GM18507 (cell line): Measurements from ENCODE around the gene PAK1IP1.
"Not testable (repeated sequence)": the region's sequence is repeated elsewhere in the genome, so short reads cannot be mapped to it uniquely, and the experiment has no call there.

ENCODE experiments used
- DNase-seq: peaks from one replicate; pipeline ENCODE4 v3.0.0; 2011; ENCODE audit warnings: low read depth; ENCODE audit not compliant: insufficient read length; ENCODE audit errors: extremely low spot score
- FAIRE-seq: peaks from 2 replicates; lab custom pipeline; 2011; peaks lifted over from hg19 to GRCh38; lab: Jason Lieb, UNC

PAK1IP1 gene

GRCh38 chr6:10687582-10687981 lies 7.2 kb upstream of the PAK1IP1 start:
- DNase-seq (no peak), FAIRE-seq (no peak)

DNA sequence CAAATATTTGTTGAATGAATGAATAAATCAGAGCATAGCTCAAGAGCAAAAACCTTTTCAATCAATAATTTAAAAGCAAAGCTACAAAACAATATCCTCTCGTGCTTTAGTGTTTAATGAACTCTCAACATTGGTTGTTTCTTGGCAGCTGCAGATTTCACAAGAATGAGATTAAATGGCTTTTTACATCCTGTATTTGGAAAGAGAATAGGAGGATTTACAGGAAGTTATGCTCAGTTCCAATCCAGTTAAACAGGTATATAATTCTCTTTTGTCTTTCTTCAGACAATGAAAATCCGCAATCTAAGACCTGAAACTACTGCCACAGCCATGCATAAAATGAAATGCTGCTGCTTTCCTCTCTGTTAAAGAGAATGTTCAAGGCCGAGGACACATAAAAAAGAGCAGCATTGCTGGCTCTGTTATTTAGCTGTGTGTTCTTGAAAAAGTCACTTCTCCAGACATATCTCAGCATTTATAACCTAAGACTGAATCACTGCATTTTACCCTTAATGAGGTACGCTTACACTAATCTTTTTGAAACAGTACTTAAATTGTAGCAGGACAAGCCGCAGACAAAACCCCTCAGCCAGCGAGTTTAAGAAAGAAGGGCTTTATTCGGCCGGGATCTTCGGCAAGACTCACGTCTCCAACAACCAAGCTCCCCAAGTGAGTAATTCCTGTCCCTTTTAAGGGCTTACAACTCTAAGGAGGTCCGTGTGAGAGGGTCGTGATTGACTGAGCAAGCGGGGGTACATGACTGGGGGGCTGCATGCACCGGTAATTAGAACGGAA lies 3.9 kb upstream of the PAK1IP1 start:
- FAIRE-seq = no peak
- no peak for DNase-seq

GRCh38 chr6:10692965-10693538 lies 1.7 kb upstream of the PAK1IP1 start:
- DNase-seq = no peak
- FAIRE-seq = no peak

DNA sequence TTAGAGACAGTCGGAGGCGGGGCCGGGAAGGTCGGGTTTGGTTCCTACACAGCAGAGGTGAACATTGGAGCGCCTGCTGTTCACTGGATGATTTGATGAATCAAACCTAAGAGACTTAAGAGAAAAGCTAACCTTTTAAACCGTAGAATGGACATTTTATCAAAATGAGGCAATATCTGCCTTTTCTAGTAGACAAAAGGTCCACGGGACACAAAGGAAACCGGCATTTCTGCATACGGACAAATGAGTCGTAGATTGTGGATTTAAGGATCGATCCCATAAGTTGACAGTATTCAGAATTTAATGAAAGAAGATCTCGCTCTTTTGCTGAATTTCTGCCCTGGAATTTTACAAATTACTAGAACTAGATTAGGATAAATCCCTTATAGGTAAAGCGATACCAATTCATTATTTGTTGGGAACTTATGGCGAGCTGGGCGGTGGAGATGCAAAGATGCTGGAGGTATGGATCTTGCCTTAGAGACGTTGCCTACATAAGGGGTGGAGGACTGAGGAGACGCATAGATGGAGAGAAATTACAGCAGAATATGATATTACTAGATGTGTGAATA lies 400 bp downstream of the PAK1IP1 start:
- no peak for DNase-seq

GRCh38 chr6:10696655-10697054 lies 1.9 kb downstream of the PAK1IP1 start:
- no peak for FAIRE-seq
- no peak for DNase-seq

More for the DNA sequence above, 400 bp downstream of the PAK1IP1 start:
- no peak for FAIRE-seq

GRCh38 chr6:10713962-10714361 lies 19.2 kb downstream of the PAK1IP1 start:
- FAIRE-seq = no peak
- no peak for DNase-seq

DNA sequence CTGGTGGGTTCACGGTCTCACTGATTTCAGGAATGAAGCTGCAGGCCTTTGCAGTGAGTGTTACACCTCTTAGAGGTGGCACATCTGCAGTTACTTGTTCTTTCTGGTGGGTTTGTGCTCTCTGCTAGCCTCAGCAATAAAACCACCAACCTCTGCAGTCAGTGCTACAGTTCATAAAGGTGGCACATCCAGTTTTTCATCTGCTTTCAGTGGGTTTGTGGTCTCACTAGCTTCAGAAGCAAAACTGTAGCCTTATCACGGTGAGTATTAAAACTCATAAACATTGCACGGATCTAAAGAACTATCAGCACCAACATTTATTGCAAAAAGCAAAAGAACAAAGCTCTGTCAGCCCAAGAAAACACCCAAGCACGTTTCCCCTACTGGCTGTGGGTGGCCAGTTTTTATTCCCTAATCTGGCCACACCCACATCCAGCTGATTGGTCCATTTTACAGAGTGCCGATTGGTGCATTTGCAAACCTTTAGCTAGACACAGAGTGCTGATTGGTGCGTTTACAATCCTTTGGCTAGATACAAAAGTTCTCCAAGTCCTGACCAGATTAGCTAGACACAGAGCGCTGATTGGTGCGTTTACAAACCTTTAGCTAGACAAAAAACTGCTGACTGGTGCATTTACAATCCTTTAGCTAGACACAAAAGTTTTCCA lies 24.7 kb downstream of the PAK1IP1 start:
- DNase-seq (no peak), FAIRE-seq (no peak)

- no peak for DNase-seq
- FAIRE-seq = no peak
These were observed 25.1 kb downstream of the PAK1IP1 start for GRCh38 chr6:10719964-10720264.

DNA sequence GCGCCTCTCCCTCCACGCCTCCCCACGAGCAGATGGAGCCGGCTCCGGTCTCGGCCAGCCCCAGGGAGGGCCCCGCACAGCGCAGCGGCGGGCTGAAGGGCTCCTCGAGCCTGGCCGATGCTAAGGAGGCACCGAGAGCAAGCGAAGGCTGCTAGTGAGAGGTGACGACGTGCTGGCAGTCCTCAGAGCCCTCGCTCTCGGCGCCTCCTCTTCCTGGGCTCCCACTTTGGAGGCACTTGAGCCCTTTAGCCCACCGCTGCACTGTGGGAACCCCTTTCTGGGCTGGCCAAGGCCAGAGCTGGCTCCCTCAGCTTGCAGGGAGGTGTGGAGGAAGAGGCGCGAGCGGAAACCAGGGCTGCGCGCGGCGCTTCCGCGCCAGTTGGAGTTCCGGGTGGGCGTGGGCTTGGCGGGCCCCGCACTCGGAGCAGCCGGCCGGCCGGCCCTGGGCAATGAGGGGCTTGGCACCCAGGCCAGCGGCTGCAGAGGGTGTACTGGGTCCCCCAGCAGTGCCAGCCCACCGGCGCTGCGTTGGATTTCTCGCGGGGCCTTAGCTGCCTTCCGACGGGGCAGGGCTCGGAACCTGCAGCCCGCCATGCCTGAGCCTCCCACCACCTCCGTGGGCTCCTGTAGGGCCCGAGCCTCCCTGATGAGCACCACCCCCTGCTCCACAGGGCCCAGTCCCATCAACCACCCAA lies 25.6 kb downstream of the PAK1IP1 start:
- FAIRE-seq (no peak), DNase-seq (no peak)

DNA sequence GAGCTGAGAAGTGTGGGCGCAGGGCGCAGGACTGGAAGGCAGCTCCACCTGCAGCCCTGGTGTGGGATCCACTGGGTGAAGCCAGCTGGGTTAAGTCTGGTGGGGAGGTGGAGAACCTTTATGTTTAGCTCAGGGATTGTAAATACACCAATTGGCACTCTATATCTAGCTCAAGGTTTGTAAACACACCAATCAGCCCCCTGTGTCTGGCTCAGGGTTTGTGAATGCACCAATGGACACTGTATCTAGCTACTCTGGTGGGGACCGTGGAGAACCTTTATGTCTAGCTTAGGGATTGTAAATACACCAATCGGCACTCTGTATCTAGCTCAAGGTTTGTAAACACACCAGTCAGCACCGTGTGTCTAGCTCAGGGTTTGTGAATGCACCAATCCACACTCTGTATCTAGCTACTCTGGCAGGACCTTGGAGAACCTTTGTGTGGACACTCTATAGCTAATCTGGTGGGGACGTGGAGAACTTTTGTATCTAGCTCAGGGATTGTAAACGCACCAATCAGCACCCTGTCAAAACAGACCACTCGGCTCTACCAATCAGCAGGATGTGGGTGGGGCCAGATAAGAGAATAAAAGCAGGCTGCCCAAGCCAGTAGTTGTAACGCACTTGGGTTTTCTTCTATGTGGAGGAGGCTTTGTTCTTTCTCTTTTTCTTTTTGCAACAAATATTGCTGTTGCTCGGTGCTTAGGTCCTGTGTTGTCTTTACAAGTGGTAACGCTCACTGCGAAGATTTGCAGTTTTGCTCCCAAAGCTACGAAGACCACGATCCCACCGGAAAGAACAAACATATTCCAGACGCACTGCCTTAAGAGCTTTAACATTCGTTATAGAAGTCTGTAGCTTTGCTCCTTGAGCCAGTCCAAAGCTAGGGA lies 26.4 kb downstream of the PAK1IP1 start:
- not testable (repeated sequence) for FAIRE-seq, DNase-seq

DNA sequence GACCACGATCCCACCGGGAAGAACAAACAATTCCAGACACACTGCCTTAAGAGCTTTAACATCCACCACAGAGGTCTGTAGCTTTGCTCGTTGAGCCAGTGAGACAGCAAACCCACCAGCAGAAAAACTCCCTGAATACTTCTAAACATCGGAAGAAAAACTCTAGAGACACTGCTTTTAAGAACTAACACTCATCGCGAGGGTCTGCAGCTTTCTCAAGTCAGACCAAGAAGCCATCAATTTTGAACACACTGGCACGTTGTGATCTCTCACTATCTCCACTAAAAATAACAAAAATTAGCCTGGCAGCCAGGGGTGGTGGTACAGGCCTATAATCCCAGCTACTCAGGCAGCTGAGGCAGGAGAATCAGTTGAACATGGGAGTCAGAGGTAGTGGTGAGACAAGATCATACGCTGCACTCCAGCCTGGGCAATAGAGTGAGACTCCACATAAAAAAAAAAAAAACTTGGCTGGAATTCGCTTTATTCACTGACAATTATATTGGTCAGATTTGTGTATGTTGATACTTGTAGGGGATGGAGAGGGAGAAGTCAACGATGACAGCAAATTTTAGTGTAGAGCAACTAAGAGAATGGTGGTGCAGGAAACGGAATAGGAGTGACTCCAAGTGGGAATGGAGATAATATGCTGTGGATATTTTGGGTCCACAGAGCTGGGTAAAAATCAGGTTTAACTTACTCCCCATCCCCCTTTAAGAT lies 27.2 kb downstream of the PAK1IP1 start:
- no peak for FAIRE-seq
- no peak for DNase-seq

DNA sequence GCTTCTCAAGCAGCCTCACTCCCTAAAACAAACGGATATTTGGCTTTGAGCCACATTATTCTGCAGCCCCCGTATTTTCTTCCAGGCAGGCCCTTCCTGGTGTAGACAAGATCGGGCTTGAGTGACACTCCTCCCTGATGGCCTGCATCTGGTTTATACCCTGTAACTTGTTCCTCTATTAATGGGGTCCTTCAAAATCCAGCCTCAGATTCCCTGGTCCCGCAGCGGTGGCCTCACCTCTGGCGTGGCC lies 27.7 kb downstream of the PAK1IP1 start:
- FAIRE-seq = no peak
- DNase-seq = no peak

DNA sequence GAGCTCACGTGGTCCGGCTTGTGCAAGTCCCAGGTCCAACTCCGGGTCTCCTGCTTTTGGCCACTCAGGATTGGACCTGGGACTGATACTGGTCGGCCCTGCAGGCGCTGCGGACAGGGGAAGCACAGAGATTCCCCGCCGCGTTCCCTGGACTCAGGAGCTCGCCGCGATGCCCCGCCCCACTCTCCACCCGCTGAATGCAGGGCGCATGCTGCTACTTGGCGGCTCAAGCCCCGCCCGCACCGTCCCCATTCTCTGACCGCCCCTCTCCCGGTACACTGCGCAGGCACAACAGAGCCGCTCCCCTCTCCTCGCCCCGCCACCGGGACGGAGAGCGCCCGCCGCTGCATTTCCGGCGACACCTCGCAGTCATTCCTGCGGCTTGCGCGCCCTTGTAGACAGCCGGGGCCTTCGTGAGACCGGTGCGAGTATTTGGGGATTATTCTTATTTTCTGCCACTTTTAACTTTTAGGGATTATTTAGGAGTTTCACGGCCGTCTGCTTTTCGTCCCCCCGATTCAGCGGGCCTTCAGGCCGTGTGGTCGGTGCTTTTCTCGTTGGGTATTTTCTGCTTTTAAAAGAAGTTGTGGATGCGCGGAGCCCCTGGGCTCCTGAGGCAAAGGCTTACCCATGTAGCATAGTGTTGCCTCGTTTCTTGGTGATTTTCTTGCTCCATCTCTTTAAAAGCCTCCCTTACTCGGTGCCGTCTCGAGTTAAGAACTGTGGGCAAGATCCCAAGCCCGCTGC lies 28.2 kb downstream of the PAK1IP1 start, which contains the start of gene TMEM14C:
Gene TMEM14C, plus strand, starts transcription at position 251 of the 747 bp plus-strand sequence. CDS start 1,544 bp downstream, outside the sequence.
- DNase-seq = peak; percentile 89
- FAIRE-seq = peak; percentile 88

DNA sequence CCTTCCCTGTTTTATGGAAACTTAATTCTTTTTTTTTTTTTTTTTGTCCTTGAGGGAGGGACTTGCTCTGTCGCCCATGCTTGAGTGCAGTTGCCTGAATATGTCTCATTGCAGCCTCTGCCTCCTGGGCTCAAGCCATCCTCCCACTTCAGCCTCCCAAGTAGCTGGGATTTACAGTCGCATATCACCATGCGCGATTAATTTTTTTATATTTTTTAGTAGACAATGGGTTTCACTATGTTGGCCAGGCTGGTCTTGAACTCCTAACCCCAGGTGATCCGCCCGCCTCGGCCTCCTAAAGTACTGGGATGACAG lies 28.8 kb downstream of the PAK1IP1 start:
- FAIRE-seq = no peak
- no peak for DNase-seq

DNA sequence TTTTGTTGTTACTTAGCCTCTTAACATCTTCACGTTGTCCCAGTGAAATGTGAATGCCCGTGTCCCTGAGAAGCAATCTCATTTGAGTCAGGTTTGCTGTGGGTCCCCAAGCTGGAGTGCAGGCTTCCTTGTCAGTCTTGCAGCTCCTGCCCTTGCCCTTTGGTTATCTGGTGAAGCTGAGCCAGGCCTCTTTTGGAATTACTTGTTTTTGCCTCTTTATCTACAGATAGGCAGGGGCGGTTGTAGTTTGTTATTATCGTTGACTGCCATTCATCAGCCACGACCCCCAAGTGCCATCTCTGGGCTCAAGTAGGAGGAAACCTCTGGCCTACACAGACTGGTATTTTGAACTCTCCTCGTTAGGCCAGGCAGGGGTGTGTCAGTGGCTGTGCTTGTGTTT lies 30.3 kb downstream of the PAK1IP1 start:
- DNase-seq (no peak), FAIRE-seq (no peak)

DNA sequence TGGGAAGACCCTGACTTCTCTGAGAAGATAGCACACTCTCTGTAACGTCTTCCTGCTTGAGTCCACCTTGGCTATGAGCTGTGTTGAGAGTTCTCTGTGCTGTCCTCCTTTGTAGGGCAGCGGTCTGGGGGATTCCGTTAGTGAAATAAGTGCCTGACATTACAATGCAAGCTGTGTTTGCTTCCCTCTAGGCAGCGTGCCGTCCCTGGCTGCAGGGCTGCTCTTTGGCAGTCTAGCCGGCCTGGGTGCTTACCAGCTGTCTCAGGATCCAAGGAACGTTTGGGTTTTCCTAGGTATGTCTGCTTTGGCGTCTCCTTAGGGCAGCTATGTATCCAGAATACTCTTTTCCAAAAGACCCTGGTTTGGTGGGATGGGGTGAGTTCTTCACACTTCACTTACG lies 30.9 kb downstream of the PAK1IP1 start:
- DNase-seq (no peak), FAIRE-seq (no peak)

- FAIRE-seq = no peak
- DNase-seq = no peak
These were observed 35.5 kb downstream of the PAK1IP1 start for GRCh38 chr6:10730254-10730653.

DNA sequence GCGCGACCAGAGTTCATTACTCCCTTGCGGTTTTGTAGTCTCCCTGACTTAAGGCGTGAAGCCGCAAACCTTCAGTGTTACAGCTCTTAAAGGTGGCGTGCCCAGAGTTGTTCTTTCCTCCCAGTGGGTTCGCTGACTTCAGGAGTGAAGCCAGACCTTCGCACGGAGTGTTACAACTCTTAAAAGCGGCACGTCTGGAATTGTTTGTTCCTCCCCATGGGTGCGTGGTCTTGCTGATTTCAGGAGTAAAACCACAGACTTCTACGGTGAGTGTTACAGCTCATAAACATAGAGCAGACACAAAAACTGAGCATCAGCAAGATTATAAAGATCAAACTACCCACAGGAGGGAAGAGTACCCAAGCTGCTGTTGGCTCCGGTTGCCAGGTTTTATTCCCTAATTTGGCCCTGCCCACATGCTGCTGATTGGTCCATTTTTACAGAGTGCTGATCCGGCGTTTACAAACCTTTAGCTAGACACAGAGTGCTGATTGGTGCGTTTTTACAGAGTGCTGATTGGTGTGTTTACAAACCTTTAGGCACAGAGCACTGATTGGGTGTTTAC lies 38.5 kb downstream of the PAK1IP1 start:
- DNase-seq = no peak
- no peak for FAIRE-seq
